GM06990 (cell line): ENCODE data around the gene ACTL7A.

Experiments used
- DNase-seq: peaks from one replicate; pipeline ENCODE4 v3.0.0-alpha.2; 2011; ENCODE audit not compliant: insufficient read length; ENCODE audit errors: extremely low read depth
- H3K27me3 ChIP-seq: replicated peaks from 2 replicates; pipeline ENCODE4 v1.6.0; 2011; ENCODE audit warnings: low read length; ENCODE audit not compliant: control insufficient read depth, insufficient read depth
- H3K36me3 ChIP-seq: 2 replicates; pipeline ENCODE4 v1.5.1; 2011; ENCODE audit warnings: low read length; ENCODE audit not compliant: control insufficient read depth, insufficient read depth
- H3K4me3 ChIP-seq: replicated peaks from 2 replicates; pipeline ENCODE4 v1.5.1; 2011; ENCODE audit warnings: low read depth, mild to moderate bottlenecking, control low read depth, low read length
- CTCF ChIP-seq: IDR thresholded peaks from 2 replicates; pipeline ENCODE4 v1.5.1; 2011; ENCODE audit warnings: low read length, control low read depth, mild to moderate bottlenecking, inconsistent platforms; ENCODE audit not compliant: insufficient read depth, poor library complexity, severe bottlenecking

ACTL7A gene

DNA sequence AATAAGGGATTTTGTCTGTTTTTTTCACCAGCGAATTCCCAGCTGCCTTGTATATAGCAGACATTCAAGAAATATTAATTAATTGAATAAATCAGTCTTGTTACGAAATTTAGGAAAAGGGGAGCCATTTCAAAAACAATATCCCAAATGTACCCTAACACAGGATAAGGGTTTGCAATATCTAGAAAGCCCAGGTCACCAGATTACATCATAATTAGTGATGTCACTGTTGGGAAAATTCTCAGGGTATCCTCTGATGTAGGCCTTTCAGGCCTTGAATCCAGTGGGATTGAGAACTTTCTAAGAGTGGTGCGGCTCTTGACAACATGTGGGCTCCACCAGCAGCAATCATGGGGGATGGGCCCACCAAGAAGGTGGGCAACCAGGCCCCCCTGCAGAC, at the start of gene ACTL7A:
Gene ACTL7A, plus strand, starts transcription at position 270 of the 400 bp plus-strand sequence. Its CDS starts 57 bp downstream, at position 327.
- H3K4me3 ChIP-seq, result no peak within 1 kb of the TSS
- no peak for DNase-seq
- H3K36me3 ChIP-seq, result no peaks in the 10 kb centered on the region
- no peaks in the 10 kb centered on the region for H3K27me3 ChIP-seq
- TF ChIP-seq CTCF, result no peak

GRCh38 chr9:108812396-108813025, 49.6 kb upstream of the ACTL7A start:
- no peaks in the 10 kb centered on the region for H3K27me3 ChIP-seq
- no peaks in the 10 kb centered on the region for H3K36me3 ChIP-seq
- DNase-seq, result no peak
- no peak overlapping the region for H3K4me3 ChIP-seq
- TF ChIP-seq CTCF, result no peak

GRCh38 chr9:108813951-108814601, 48.0 kb upstream of the ACTL7A start:
- H3K27me3 ChIP-seq, result no peaks in the 10 kb centered on the region
- peak; percentile 10 for TF ChIP-seq CTCF
- DNase-seq, result no peak
- H3K4me3 ChIP-seq, result no peak overlapping the region
- H3K36me3 ChIP-seq, result no peaks in the 10 kb centered on the region

GRCh38 chr9:108815156-108815555, 46.9 kb upstream of the ACTL7A start:
- TF ChIP-seq CTCF, result no peak
- H3K36me3 ChIP-seq, result no peaks in the 10 kb centered on the region
- no peak overlapping the region for H3K4me3 ChIP-seq
- DNase-seq, result no peak
- no peaks in the 10 kb centered on the region for H3K27me3 ChIP-seq

DNA sequence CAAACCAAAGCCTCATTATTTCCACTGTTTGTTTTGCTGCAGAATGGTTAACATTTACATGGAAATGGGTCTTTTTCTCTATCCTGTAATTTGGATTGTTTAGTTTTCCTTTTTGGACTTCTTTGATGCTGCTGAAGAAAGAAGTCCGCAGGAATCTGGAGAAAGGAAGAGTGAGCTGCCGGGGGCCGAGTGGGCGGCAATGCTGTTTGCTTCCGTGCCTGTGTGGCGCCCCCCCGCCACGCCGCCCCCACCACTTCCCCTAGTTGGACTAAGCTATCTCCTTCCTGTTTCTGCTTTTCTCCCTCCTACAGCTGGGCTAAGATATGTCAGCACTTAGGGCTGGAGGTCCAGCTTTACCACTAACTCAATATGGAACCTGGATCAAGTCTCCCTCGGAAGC, 46.0 kb upstream of the ACTL7A start:
- Histone ChIP-seq H3K4me3 (no peak overlapping the region), H3K36me3 (no peaks in the 10 kb centered on the region), H3K27me3 (no peaks in the 10 kb centered on the region)
- no peak for TF ChIP-seq CTCF
- no peak for DNase-seq

GRCh38 chr9:108823829-108824228, 38.2 kb upstream of the ACTL7A start:
- Histone ChIP-seq H3K4me3 (no peak overlapping the region), H3K27me3 (no peaks in the 10 kb centered on the region), H3K36me3 (no peaks in the 10 kb centered on the region)
- no peak for TF ChIP-seq CTCF
- no peak for DNase-seq
